GM12892 (cell line): ENCODE results near the gene ANKRD63.

Source experiments
- POLR2A ChIP-seq: IDR thresholded peaks from 2 replicates; pipeline ENCODE4 v1.6.1; 2011; ENCODE audit warnings: low read depth, low read length, control low read depth
- TAF1 ChIP-seq: IDR thresholded peaks from 2 replicates; pipeline ENCODE4 v1.6.1; 2011; ENCODE audit warnings: low read depth, mild to moderate bottlenecking, control low read depth, low read length, borderline replicate concordance

- TF ChIP-seq POLR2A (no peak), TAF1 (no peak)
These were observed 12.4 kb downstream of the ANKRD63 start for GRCh38 chr15:40270246-40270995.
